Prostate gland (tissue), 2 donors: ENCODE results near the gene KRT17. TPM values are rescaled to one million over a fixed set of nuclear protein-coding genes. Genes with fewer than 3 reads are reported as not detected.

Source experiments
- DNase-seq: peaks from one replicate; pipeline ENCODE4 v3.0.0-alpha.2; 2019; ENCODE audit warnings: low spot score
- H3K27ac ChIP-seq, 2 donors: fragments of 200-600 bp; sonication (generic); 2 replicates each; pipeline ENCODE4 v1.5.1; 2017 to 2019
- H3K27me3 ChIP-seq: fragments of 200-600 bp; sonication (generic); replicated peaks from 2 replicates; pipeline ENCODE4 v1.5.1; 2019; ENCODE audit not compliant: insufficient read depth
- H3K36me3 ChIP-seq, 2 donors: fragments of 200-600 bp; sonication (generic); 1 replicate in 1 of 2; 2 replicates in 1 of 2; pipeline versions ENCODE4 v1.5.1 to v1.8.1; 2017 to 2019
- H3K4me1 ChIP-seq: fragments of 200-600 bp; sonication (generic); replicated peaks from 2 replicates; pipeline ENCODE4 v1.5.1; 2019
- H3K4me3 ChIP-seq, 2 donors: fragments of 200-600 bp; sonication (generic); 2 replicates each; pipeline ENCODE4 v1.5.1; 2017 to 2019
- H3K9me3 ChIP-seq: fragments of 200-600 bp; sonication (generic); 2 replicates; pipeline ENCODE4 v1.5.1; 2017
- POLR2A ChIP-seq: fragments of 450-650 bp; IDR thresholded peaks from one replicate; pipeline ENCODE4 v1.6.1; 2016; ENCODE audit warnings: antibody characterized with exemption, mild to moderate bottlenecking
- POLR2AphosphoS5 ChIP-seq: sonication (generic); formaldehyde crosslinking; IDR thresholded peaks from one replicate; pipeline ENCODE4 v1.6.1; 2017; ENCODE audit warnings: antibody characterized with exemption
- WGBS: methylation state at CpG from one replicate; pipeline ENCODE4 v1.1.5; 2018; 5-methylcytosine and 5-hydroxymethylcytosine counted together
- intact Hi-C: fragments of 100-400 bp; cut with DNase I; formaldehyde crosslinking; loops from one replicate; pipeline ENCODE4 v1.14.2; 2022
- total RNA-seq, 2 donors: library from RNA; depleted of rRNA; stranded (reverse); fragments of >200 nt; gene quantifications; one replicate each; pipeline ENCODE4 v1.1.0, GENCODE V29; 2016
- TF ChIP-seq, protein P1 (sequence below), 4 experiments: fragments of 200-600 bp in 2 of 4; fragments of 450-650 bp in 2 of 4; sonication (generic) in 2 of 4; IDR thresholded peaks; 1 replicate in 3 of 4; 2 replicates in 1 of 4; pipeline ENCODE4 v1.5.1; 2016 to 2019; ENCODE audit warnings: antibody characterized with exemption in 4 of 4, mild to moderate bottlenecking in 2 of 4, moderate library complexity in 2 of 4

Gene KRT17
- total RNA-seq, 2 donors from 2014 or later, result 201 to 360 TPM

- 90% methylated on average over 10 of the region's 10 CpGs for WGBS
- DNase-seq, result no peak
- Histone ChIP-seq H3K4me3 (no peak overlapping the region), H3K9me3 (no peaks in the 10 kb centered on the region), H3K27ac (peak overlapping the region; percentile 64 to 76), H3K27me3 (no peaks in the 10 kb centered on the region), H3K4me1 (peaks cover 8% of the 10 kb centered on the region), H3K36me3 (no peaks in the 10 kb centered on the region)
- intact Hi-C loops, result loop anchor here (5.0 kb wide), 2 partner anchors 323 to 743 kb away; no protein-coding TSS in a partner anchor
- TF ChIP-seq, protein P1, sequence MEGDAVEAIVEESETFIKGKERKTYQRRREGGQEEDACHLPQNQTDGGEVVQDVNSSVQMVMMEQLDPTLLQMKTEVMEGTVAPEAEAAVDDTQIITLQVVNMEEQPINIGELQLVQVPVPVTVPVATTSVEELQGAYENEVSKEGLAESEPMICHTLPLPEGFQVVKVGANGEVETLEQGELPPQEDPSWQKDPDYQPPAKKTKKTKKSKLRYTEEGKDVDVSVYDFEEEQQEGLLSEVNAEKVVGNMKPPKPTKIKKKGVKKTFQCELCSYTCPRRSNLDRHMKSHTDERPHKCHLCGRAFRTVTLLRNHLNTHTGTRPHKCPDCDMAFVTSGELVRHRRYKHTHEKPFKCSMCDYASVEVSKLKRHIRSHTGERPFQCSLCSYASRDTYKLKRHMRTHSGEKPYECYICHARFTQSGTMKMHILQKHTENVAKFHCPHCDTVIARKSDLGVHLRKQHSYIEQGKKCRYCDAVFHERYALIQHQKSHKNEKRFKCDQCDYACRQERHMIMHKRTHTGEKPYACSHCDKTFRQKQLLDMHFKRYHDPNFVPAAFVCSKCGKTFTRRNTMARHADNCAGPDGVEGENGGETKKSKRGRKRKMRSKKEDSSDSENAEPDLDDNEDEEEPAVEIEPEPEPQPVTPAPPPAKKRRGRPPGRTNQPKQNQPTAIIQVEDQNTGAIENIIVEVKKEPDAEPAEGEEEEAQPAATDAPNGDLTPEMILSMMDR (IDR thresholded peaks at IDR 0.05), result no peak
- TF ChIP-seq POLR2A, result no peak
- TF ChIP-seq POLR2AphosphoS5, result no peak
Observed at GRCh38 chr17:41649923-41650519, 25.6 kb upstream of the KRT17 start.

DNA sequence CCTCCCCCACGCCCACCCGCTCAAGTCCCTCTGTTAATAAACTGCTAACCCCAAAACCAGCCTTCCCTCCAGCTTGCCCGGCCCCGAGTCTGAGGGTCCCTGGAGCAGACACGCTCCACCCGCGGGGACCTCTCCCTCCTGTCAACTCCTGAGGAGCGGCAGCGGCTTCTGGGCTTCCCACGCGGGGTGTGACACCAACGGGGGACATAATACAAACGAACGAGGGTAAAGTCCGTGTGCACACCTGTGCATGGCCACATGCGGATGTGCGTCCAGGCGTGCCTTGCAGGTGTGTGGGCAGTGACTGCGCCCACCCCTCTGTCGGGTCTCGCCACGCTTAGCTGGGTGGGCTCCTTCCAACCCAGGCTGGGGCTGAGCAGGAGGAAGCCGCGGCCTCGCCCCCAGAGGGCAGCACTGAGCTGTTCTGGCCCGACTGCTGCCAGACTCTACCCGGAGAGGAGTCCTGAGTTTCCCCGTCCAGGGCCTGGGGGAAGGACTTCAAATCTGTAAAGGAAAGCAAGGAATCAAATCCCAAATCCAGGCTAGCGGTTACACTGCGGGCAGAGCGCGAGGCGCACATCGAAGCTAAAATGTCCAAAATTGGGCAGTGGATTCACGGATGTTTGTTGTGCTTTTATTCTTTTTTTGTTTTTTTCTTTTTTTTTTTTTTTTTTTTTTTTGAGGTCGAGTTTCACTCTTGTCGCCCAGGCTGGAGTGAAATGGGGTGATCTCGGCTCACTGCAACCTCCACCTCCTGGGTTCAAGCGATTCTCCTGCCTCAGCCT is 24.2 kb upstream of the KRT17 start:
- no peaks in the 10 kb centered on the region for H3K36me3 ChIP-seq
- H3K4me3 ChIP-seq, result peak overlapping the region; percentile 5 to 6
- 9% methylated on average over 37 of the region's 39 CpGs for WGBS
- peak; percentile 78 for TF ChIP-seq POLR2AphosphoS5
- TF ChIP-seq POLR2A, result peak; percentile 39
- TF ChIP-seq, protein P1 (IDR thresholded peaks at IDR 0.05), result peak; percentile 96 to 99 (median 98)
- H3K27me3 ChIP-seq, result no peaks in the 10 kb centered on the region
- peak overlapping the region; percentile 36 to 47 for H3K27ac ChIP-seq
- intact Hi-C loops, result loop anchor here (1.0 to 5.0 kb wide), 4 partner anchors 14 to 741 kb away; no protein-coding TSS in a partner anchor
- no peaks in the 10 kb centered on the region for H3K9me3 ChIP-seq
- peak; percentile 86 for DNase-seq
- peaks cover 7% of the 10 kb centered on the region for H3K4me1 ChIP-seq

- WGBS, result 4% methylated on average over 22 of the region's 22 CpGs
- peak; percentile 40 for TF ChIP-seq POLR2AphosphoS5
- no peak for TF ChIP-seq POLR2A
- TF ChIP-seq, protein P1 (IDR thresholded peaks at IDR 0.05), result peak; percentile 97 to 99 (median 99)
- H3K27me3 ChIP-seq, result no peaks in the 10 kb centered on the region
- H3K4me3 ChIP-seq, result peak overlapping the region; percentile 5 to 6
- H3K9me3 ChIP-seq, result no peaks in the 10 kb centered on the region
- peak; percentile 88 for DNase-seq
- H3K36me3 ChIP-seq, result no peaks in the 10 kb centered on the region
- peak overlapping the region; percentile 36 to 47 for H3K27ac ChIP-seq
- H3K4me1 ChIP-seq, result peaks cover 7% of the 10 kb centered on the region
- intact Hi-C loops, result loop anchor here (1.0 to 5.0 kb wide), 4 partner anchors 14 to 741 kb away; no protein-coding TSS in a partner anchor
Observed at GRCh38 chr17:41647940-41648410, 23.6 kb upstream of the KRT17 start.

- Histone ChIP-seq H3K4me3 (no peak overlapping the region), H3K36me3 (no peaks in the 10 kb centered on the region), H3K9me3 (no peaks in the 10 kb centered on the region), H3K27me3 (no peaks in the 10 kb centered on the region), H3K27ac (peak overlapping the region in 1 of 2 donors; percentile 51), H3K4me1 (peaks cover 7% of the 10 kb centered on the region)
- 68% methylated on average over 15 of the region's 15 CpGs for WGBS
- TF ChIP-seq POLR2A, result no peak
- TF ChIP-seq, protein P1 (IDR thresholded peaks at IDR 0.05), result no peak
- no peak for TF ChIP-seq POLR2AphosphoS5
- no peak for DNase-seq
- intact Hi-C loops, result loop anchor here (5.0 kb wide), 2 partner anchors 320 to 740 kb away; no protein-coding TSS in a partner anchor
Observed at GRCh38 chr17:41647038-41647813, 22.9 kb upstream of the KRT17 start.
